GM12875 (cell line): ENCODE results near the gene DSG3.

Source experiments
- H3K4me3 ChIP-seq: one replicate; pipeline ENCODE4 v1.5.1; 2011; ENCODE audit warnings: low read depth, low read length, control low read depth
- CTCF ChIP-seq: IDR thresholded peaks from 2 replicates; pipeline ENCODE4 v1.5.1; 2011; ENCODE audit warnings: low read depth, mild to moderate bottlenecking, control low read depth, inconsistent platforms, low read length, moderate library complexity, borderline replicate concordance; ENCODE audit not compliant: insufficient read depth

DSG3 gene

GRCh38 chr18:31444142-31444541 is 3.4 kb upstream of the DSG3 start:
- TF ChIP-seq CTCF, result no peak
- H3K4me3 ChIP-seq, result no peak overlapping the region

- no peak for TF ChIP-seq CTCF
- H3K4me3 ChIP-seq, result no peak overlapping the region
These were observed 1.6 kb upstream of the DSG3 start for GRCh38 chr18:31445908-31446307.

GRCh38 chr18:31446854-31447253 is 687 bp upstream of the DSG3 start:
- TF ChIP-seq CTCF, result no peak
- H3K4me3 ChIP-seq, result no peak overlapping the region

- no peak overlapping the region for H3K4me3 ChIP-seq
- no peak for TF ChIP-seq CTCF
These were observed 2.9 kb downstream of the DSG3 start for GRCh38 chr18:31450409-31450808.

- H3K4me3 ChIP-seq, result no peak overlapping the region
- no peak for TF ChIP-seq CTCF
These were observed 4.1 kb downstream of the DSG3 start for GRCh38 chr18:31451625-31452024.

- no peak for TF ChIP-seq CTCF
- no peak overlapping the region for H3K4me3 ChIP-seq
These were observed 6.6 kb downstream of the DSG3 start for GRCh38 chr18:31454066-31454708.

GRCh38 chr18:31469629-31470028 is 22.1 kb downstream of the DSG3 start:
- TF ChIP-seq CTCF, result no peak
- H3K4me3 ChIP-seq, result no peak overlapping the region
